CD4-positive, alpha-beta T cell (primary cell): ENCODE data around the gene RBM20. TPM values are rescaled to one million over a fixed set of nuclear protein-coding genes. Genes with fewer than 3 reads are reported as not detected.

Source experiments
- ATAC-seq: fragments of 200-7000 bp; cut with Tn5 transposase; one replicate; pipeline ENCODE4 v1.10.0; 2022; ENCODE audit warnings: mild to moderate bottlenecking; ENCODE audit not compliant: poor library complexity
- CTCF ChIA-PET: fragments of 350-600 bp; sonication (Branson Sonifier 250); formaldehyde crosslinking; loops from one replicate; lab custom pipeline; 2021; ENCODE audit warnings: antibody characterized with exemption, inconsistent platforms; lab: Charles Lee
- POLR2A ChIA-PET: fragments of 350-600 bp; sonication (Branson Sonifier 250); formaldehyde crosslinking; loops from one replicate; lab custom pipeline; 2021; ENCODE audit warnings: antibody characterized with exemption, inconsistent platforms; lab: Charles Lee
- DNase-seq, 14 experiments: peaks; one replicate each; pipeline ENCODE4 v3.0.0-alpha.2; 2013 to 2020; ENCODE audit warnings: mixed read lengths in 2 of 14
- H3K27ac ChIP-seq, 2 donors: one replicate each; pipeline versions ENCODE4 v1.5.1 to v1.7.0; 2013; ENCODE audit warnings: low read length in 2 of 2, low read depth in 1 of 2, mild to moderate bottlenecking in 1 of 2
- H3K27me3 ChIP-seq, 2 experiments: 1 replicate in 1 of 2; 2 replicates in 1 of 2; pipeline versions ENCODE4 v1.6.1 to v1.7.0; 2013; ENCODE audit warnings: low read length in 2 of 2, control low read depth in 1 of 2, mild to moderate bottlenecking in 1 of 2, moderate library complexity in 1 of 2; ENCODE audit not compliant: insufficient read depth in 2 of 2, control insufficient read depth in 1 of 2
- H3K36me3 ChIP-seq: one replicate; pipeline ENCODE4 v1.6.1; 2013; ENCODE audit warnings: low read length, control low read depth; ENCODE audit not compliant: insufficient read depth
- H3K4me1 ChIP-seq: one replicate; pipeline ENCODE4 v1.6.1; 2013; ENCODE audit warnings: low read length, control low read depth; ENCODE audit not compliant: insufficient read depth
- H3K4me3 ChIP-seq: one replicate; pipeline ENCODE4 v1.5.1; 2013; ENCODE audit warnings: mild to moderate bottlenecking, low read length, moderate library complexity
- H3K9me3 ChIP-seq, 2 experiments: 1 replicate in 1 of 2; 2 replicates in 1 of 2; pipeline versions ENCODE4 v1.6.1 to v1.7.0; 2013; ENCODE audit warnings: low read length in 2 of 2, mild to moderate bottlenecking in 2 of 2, control low read depth in 1 of 2, moderate library complexity in 1 of 2; ENCODE audit not compliant: control insufficient read depth in 1 of 2, insufficient read depth in 1 of 2
- H3K27ac Mint-ChIP-seq: one replicate; pipeline ENCODE4 v1.8.0; 2020; ENCODE audit warnings: mixed read lengths
- H3K27me3 Mint-ChIP-seq: one replicate; pipeline ENCODE4 v1.8.0; 2021; ENCODE audit warnings: mixed read lengths
- H3K36me3 Mint-ChIP-seq: one replicate; pipeline ENCODE4 v1.8.0; 2021; ENCODE audit warnings: low read depth, mixed read lengths
- H3K4me1 Mint-ChIP-seq: one replicate; pipeline ENCODE4 v1.8.0; 2021; ENCODE audit warnings: low read depth, mixed read lengths
- H3K4me3 Mint-ChIP-seq: one replicate; pipeline ENCODE4 v1.8.0; 2020; ENCODE audit warnings: mild to moderate bottlenecking, mixed read lengths
- H3K9me3 Mint-ChIP-seq: one replicate; pipeline ENCODE4 v1.8.0; 2020; ENCODE audit warnings: mixed read lengths
- CTCF ChIP-seq: fragments of 200-600 bp; IDR thresholded peaks from one replicate; pipeline ENCODE4 v1.8.0; 2022; ENCODE audit warnings: antibody characterized with exemption, mild to moderate bottlenecking
- intact Hi-C, 2 experiments: fragments of 100-400 bp; cut with DNase I in 1 of 2; cut with micrococcal nuclease in 1 of 2; formaldehyde crosslinking; loops; one replicate each; pipeline versions ENCODE4 v1.15.1 to v1.9.0; 2023 to 2025; cut with DNase I, micrococcal nuclease
- total RNA-seq, 174 experiments: library from RNA in 2 of 174; stranded (reverse) in 2 of 174; gene quantifications; one replicate each; pipeline ENCODE4 v1.2.3 and lab custom pipeline; 2021 to 2026

Gene RBM20
- total RNA-seq, 2 experiments from 2014 or later: 0.91 to 1.1 TPM

- POLR2A ChIA-PET: no interaction called here
- no peaks in the 10 kb centered on the region for H3K36me3 Mint-ChIP-seq
- CTCF ChIA-PET: no interaction called here
Measured at GRCh38 chr10:110827875-110828274, 183.7 kb downstream of the RBM20 start.

GRCh38 chr10:110828525-110828924 lies 184.4 kb downstream of the RBM20 start:
- Histone ChIP-seq H3K9me3 (no peaks in the 10 kb centered on the region), H3K36me3 (no peaks in the 10 kb centered on the region), H3K27ac (no peak overlapping the region), H3K4me3 (no peak overlapping the region), H3K4me1 (peaks cover 8% of the 10 kb centered on the region), H3K27me3 (no peaks in the 10 kb centered on the region)
- POLR2A ChIA-PET: interaction anchor here (1.0 to 1.3 kb wide), 2 partner anchors 10 to 29 kb away, joined by 3 to 4 read pairs; no protein-coding TSS in a partner anchor
- intact Hi-C loops: no loop called here
- DNase-seq (no peak), ATAC-seq (no peak)
- no peak overlapping the region for H3K4me3 Mint-ChIP-seq
- no peaks in the 10 kb centered on the region for H3K9me3 Mint-ChIP-seq
- H3K36me3 Mint-ChIP-seq: no peaks in the 10 kb centered on the region
- TF ChIP-seq CTCF: no peak
- CTCF ChIA-PET: no interaction called here
- no peaks in the 10 kb centered on the region for H3K27me3 Mint-ChIP-seq
- peaks cover 13% of the 10 kb centered on the region for H3K4me1 Mint-ChIP-seq
- H3K27ac Mint-ChIP-seq: no peak overlapping the region

More at GRCh38 chr10:110827875-110828274, 183.7 kb downstream of the RBM20 start:
- peaks cover 8% of the 10 kb centered on the region for H3K4me1 Mint-ChIP-seq
- peaks cover 3% of the 10 kb centered on the region for H3K4me1 ChIP-seq
- H3K4me3 ChIP-seq: no peak overlapping the region
- no peaks in the 10 kb centered on the region for H3K36me3 ChIP-seq
- DNase-seq (no peak), ATAC-seq (no peak)
- no peaks in the 10 kb centered on the region for H3K27me3 Mint-ChIP-seq
- intact Hi-C loops: no loop called here
- no peak for TF ChIP-seq CTCF
- H3K27ac Mint-ChIP-seq: no peak overlapping the region
- H3K9me3 ChIP-seq: no peaks in the 10 kb centered on the region
- no peaks in the 10 kb centered on the region for H3K9me3 Mint-ChIP-seq
- no peak overlapping the region for H3K27ac ChIP-seq
- no peak overlapping the region for H3K4me3 Mint-ChIP-seq
- H3K27me3 ChIP-seq: no peaks in the 10 kb centered on the region

GRCh38 chr10:110829721-110830410 lies 185.7 kb downstream of the RBM20 start:
- ChIA-PET CTCF (no interaction called here), POLR2A (interaction anchor here (1.0 to 1.6 kb wide), 3 partner anchors 11 to 30 kb away, joined by 3 to 4 read pairs (median 3); no protein-coding TSS in a partner anchor)
- DNase-seq (no peak), ATAC-seq (no peak)
- no peaks in the 10 kb centered on the region for H3K27me3 ChIP-seq
- no peak for TF ChIP-seq CTCF
- intact Hi-C loops: no loop called here
- H3K9me3 ChIP-seq: no peaks in the 10 kb centered on the region
- Mint-ChIP-seq H3K4me1 (peaks cover 27% of the 10 kb centered on the region), H3K27ac (no peak overlapping the region), H3K36me3 (no peaks in the 10 kb centered on the region), H3K27me3 (no peaks in the 10 kb centered on the region), H3K9me3 (no peaks in the 10 kb centered on the region), H3K4me3 (no peak overlapping the region)
- no peak overlapping the region for H3K27ac ChIP-seq
- peaks cover 22% of the 10 kb centered on the region for H3K4me1 ChIP-seq
- H3K36me3 ChIP-seq: no peaks in the 10 kb centered on the region
- H3K4me3 ChIP-seq: no peak overlapping the region
